IMR-90 (cell line): ENCODE results near the gene CENPS. TPM values are rescaled to one million over a fixed set of nuclear protein-coding genes. Genes with fewer than 3 reads are reported as not detected.

ENCODE experiments used
- ATAC-seq: fragments of 200-7000 bp; cut with Tn5 transposase; 2 replicates; pipeline ENCODE4 v1.9.1; 2020; ENCODE audit warnings: low read depth, mild to moderate bottlenecking, moderate library complexity
- BruUV-seq: library from RNA; stranded (reverse); fragments of 400-500 nt; replicated peaks from 2 replicates; lab custom pipeline; 2021; lab: Mats Ljungman, UMichigan
- CTCF ChIA-PET: fragments of 300-600 bp; formaldehyde crosslinking; extraction: SDS; loops from one replicate; lab custom pipeline; 2021; ENCODE audit warnings: antibody characterized with exemption; lab: Yijun Ruan, JAX
- POLR2A ChIA-PET: fragments of 300-600 bp; sonication (Branson Sonifier 250); formaldehyde crosslinking; loops from one replicate; lab custom pipeline; 2022; ENCODE audit warnings: antibody characterized with exemption; ENCODE audit not compliant: unreplicated experiment; lab: Charles Lee
- DNase-seq: peaks from one replicate; pipeline ENCODE4 v3.0.0; 2013
- H2AFZ ChIP-seq: replicated peaks from 2 replicates; pipeline ENCODE3; 2013; ENCODE audit warnings: low read length, mild to moderate bottlenecking; ENCODE audit not compliant: poor library complexity
- H2AK5ac ChIP-seq: 2 replicates; pipeline ENCODE4 v1.6.1; 2013; ENCODE audit warnings: low read depth, low read length, inconsistent platforms
- H2AK9ac ChIP-seq: replicated peaks from 2 replicates; pipeline ENCODE3; 2013; ENCODE audit warnings: mild to moderate bottlenecking, low read depth, low read length, moderate library complexity; ENCODE audit not compliant: poor library complexity
- H2BK120ac ChIP-seq: 2 replicates; pipeline ENCODE4 v1.6.1; 2013; ENCODE audit warnings: low read depth, low read length, inconsistent platforms
- H2BK15ac ChIP-seq: 3 replicates; pipeline ENCODE4 v1.6.1; 2013; ENCODE audit warnings: low read depth, low read length, inconsistent platforms
- H2BK20ac ChIP-seq: 2 replicates; pipeline ENCODE4 v1.6.1; 2013; ENCODE audit warnings: low read depth, mild to moderate bottlenecking, inconsistent platforms, low read length, moderate library complexity
- H2BK5ac ChIP-seq: 2 replicates; pipeline ENCODE4 v1.6.1; 2013; ENCODE audit warnings: mild to moderate bottlenecking, low read depth, low read length, inconsistent platforms; ENCODE audit not compliant: poor library complexity, severe bottlenecking
- H3K14ac ChIP-seq: replicated peaks from 2 replicates; pipeline ENCODE4 v1.6.1; 2013; ENCODE audit warnings: low read depth, low read length, inconsistent platforms
- H3K18ac ChIP-seq: 2 replicates; pipeline ENCODE4 v1.6.1; 2013; ENCODE audit warnings: low read depth, low read length, control low read depth
- H3K23ac ChIP-seq: 2 replicates; pipeline ENCODE4 v1.6.1; 2013; ENCODE audit warnings: low read depth, low read length, inconsistent platforms
- H3K27ac ChIP-seq: 2 replicates; pipeline ENCODE4 v1.5.1; 2013; ENCODE audit warnings: mild to moderate bottlenecking, control low read depth, low read length; ENCODE audit not compliant: insufficient read depth
- H3K27me3 ChIP-seq: 2 replicates; pipeline ENCODE4 v1.6.1; 2013; ENCODE audit warnings: low read length; ENCODE audit not compliant: control insufficient read depth, insufficient read depth
- H3K36me3 ChIP-seq: 2 replicates; pipeline ENCODE4 v1.6.1; 2013; ENCODE audit warnings: low read length, mixed read lengths; ENCODE audit not compliant: control insufficient read depth, insufficient read depth
- H3K4ac ChIP-seq: 2 replicates; pipeline ENCODE4 v1.6.1; 2013; ENCODE audit warnings: low read depth, low read length, inconsistent platforms
- H3K4me1 ChIP-seq: 2 replicates; pipeline ENCODE4 v1.6.1; 2013; ENCODE audit warnings: low read length, mixed read lengths; ENCODE audit not compliant: control insufficient read depth, insufficient read depth
- H3K4me2 ChIP-seq: 2 replicates; pipeline ENCODE4 v1.6.1; 2013; ENCODE audit warnings: low read depth, mild to moderate bottlenecking, control low read depth, low read length, moderate library complexity
- H3K4me3 ChIP-seq: 2 replicates; pipeline ENCODE4 v1.5.1; 2013; ENCODE audit warnings: low read depth, mild to moderate bottlenecking, control low read depth, low read length, moderate library complexity; ENCODE audit not compliant: insufficient read depth
- H3K56ac ChIP-seq: 2 replicates; pipeline ENCODE4 v1.6.1; 2013; ENCODE audit warnings: low read length, inconsistent platforms; ENCODE audit not compliant: insufficient read depth; ENCODE audit errors: extremely low read depth
- H3K79me1 ChIP-seq, 2 experiments: 2 replicates each; pipeline ENCODE4 v1.6.1; 2013; ENCODE audit warnings: low read length in 2 of 2, inconsistent platforms in 1 of 2, low read depth in 1 of 2
- H3K9ac ChIP-seq: 2 replicates; pipeline ENCODE4 v1.6.1; 2013; ENCODE audit warnings: low read depth, low read length, control low read depth
- H3K9me1 ChIP-seq: 2 replicates; pipeline ENCODE4 v1.6.1; 2013; ENCODE audit warnings: low read length, inconsistent platforms; ENCODE audit not compliant: insufficient read depth
- H3K9me3 ChIP-seq: 2 replicates; pipeline ENCODE4 v1.6.1; 2013; ENCODE audit warnings: low read length; ENCODE audit not compliant: control insufficient read depth, insufficient read depth
- H4K20me1 ChIP-seq: 2 replicates; pipeline ENCODE4 v1.6.1; 2013; ENCODE audit warnings: low read length, inconsistent platforms; ENCODE audit not compliant: insufficient read depth
- H4K5ac ChIP-seq: 2 replicates; pipeline ENCODE4 v1.6.1; 2013; ENCODE audit warnings: mild to moderate bottlenecking, low read depth, low read length, control low read depth
- H4K8ac ChIP-seq, 2 experiments: 2 replicates each; pipeline ENCODE4 v1.6.1; 2013; ENCODE audit warnings: low read depth in 2 of 2, low read length in 2 of 2, control low read depth in 1 of 2, inconsistent platforms in 1 of 2
- H4K91ac ChIP-seq: 2 replicates; pipeline ENCODE4 v1.6.1; 2013; ENCODE audit warnings: low read depth, low read length, inconsistent platforms; ENCODE audit not compliant: insufficient read depth
- POLR2A ChIP-seq: IDR thresholded peaks from 2 replicates; pipeline ENCODE4 v1.6.1; 2012; ENCODE audit warnings: mild to moderate bottlenecking, low read depth, low read length
- RCOR1 ChIP-seq: IDR thresholded peaks from 2 replicates; pipeline ENCODE4 v1.6.1; 2012; ENCODE audit warnings: mild to moderate bottlenecking, low read length, improper control_type of control experiment; ENCODE audit not compliant: insufficient replicate concordance
- WGBS, 2 experiments: methylation state at CpG; one replicate each; pipeline versions ENCODE4 v1.1.5 to v1.1.7; 2013; ENCODE audit warnings: missing lambda C conversion rate in 2 of 2; ENCODE audit not compliant: insufficient read length in 1 of 2; ENCODE audit errors: extremely low coverage in 2 of 2; 5-methylcytosine and 5-hydroxymethylcytosine counted together
- dilution Hi-C: fragments of 300-500 bp; cut with HindIII; formaldehyde crosslinking; loops from one replicate; pipeline ENCODE4 v1.14.3; 2018; ENCODE audit warnings: low sequenced_read_pairs; ENCODE audit not compliant: unreplicated experiment
- in situ Hi-C: fragments of 300-500 bp; cut with MboI; formaldehyde crosslinking; loops from 3 replicates; pipeline ENCODE4 v1.14.3; 2019; ENCODE audit warnings: low sequenced_read_pairs, inconsistent platforms, mixed read lengths
- intact Hi-C: fragments of 100-400 bp; cut with micrococcal nuclease; formaldehyde crosslinking; loops from 2 replicates; pipeline ENCODE4 v1.10.0; 2022
- polyA plus RNA-seq, 3 experiments: library from polyadenylated mRNA; depleted of rRNA; stranded (reverse); fragments of >200 nt; gene quantifications; 2 replicates each; pipeline ENCODE4 v1.2.3, GENCODE V29; 2012; ENCODE audit warnings: low replicate concordance in 1 of 3
- total RNA-seq: library from RNA; depleted of rRNA; stranded (reverse); fragments of >200 nt; gene quantifications from 2 replicates; pipeline ENCODE4 v1.2.3, GENCODE V29; 2012

The CENPS gene
- total and polyA plus RNA-seq, 2 of the 4 experiments (the other 2 are of a cell fraction): 9.9 to 12.3 TPM

- H2BK5ac ChIP-seq: no peak overlapping the region
- no peak overlapping the region for H3K9ac ChIP-seq
- H3K4me3 ChIP-seq: no peak overlapping the region
- POLR2A ChIA-PET: no interaction called here
- H2BK20ac ChIP-seq: no peak overlapping the region
- H4K20me1 ChIP-seq: no peaks in the 10 kb centered on the region
- no peaks in the 10 kb centered on the region for H3K9me3 ChIP-seq
- ATAC-seq (no peak), DNase-seq (no peak)
- no peak overlapping the region for H3K18ac ChIP-seq
- H4K8ac ChIP-seq: no peak overlapping the region
- in situ Hi-C loops: no loop called here
- H4K5ac ChIP-seq: no peak overlapping the region
- no peak overlapping the region for H2BK15ac ChIP-seq
- H2AK5ac ChIP-seq: no peak overlapping the region
- H2AK9ac ChIP-seq: no peak overlapping the region
- TF ChIP-seq RCOR1 (no peak), POLR2A (no peak)
- no peak overlapping the region for H3K56ac ChIP-seq
- no peak overlapping the region for H3K14ac ChIP-seq
- H3K23ac ChIP-seq: no peak overlapping the region
- 0 out of 2 replicates have a peak, but pooled peaks cover 2% of the 10 kb centered on the region for H3K36me3 ChIP-seq
- no peak overlapping the region for H2BK120ac ChIP-seq
- H3K4ac ChIP-seq: no peak overlapping the region
- H2AFZ ChIP-seq: no peak overlapping the region
- H3K4me1 ChIP-seq: peaks cover 2% of the 10 kb centered on the region
- intact Hi-C loops: loop anchor here (1.0 to 10.0 kb wide), 5 partner anchors 52 to 554 kb away; partner anchors contain the start of genes KIF1B, LZIC, NMNAT1 and UBE4B
- H3K27ac ChIP-seq: no peak overlapping the region
- WGBS, 2 experiments: no CpG with 5 or more reads among the region's 5 CpGs
- no peaks in the 10 kb centered on the region for H3K27me3 ChIP-seq
- peaks cover 7 to 24% of the 10 kb centered on the region in 2 experiments; a peak in 3 of 4 replicates for H3K79me1 ChIP-seq
- CTCF ChIA-PET: interaction anchor here (0.9 kb wide), 1 partner anchor 65 kb away, joined by 3 read pairs; no protein-coding TSS in a partner anchor
- H3K4me2 ChIP-seq: no peak overlapping the region
- no TSS peak for BruUV-seq
- peaks cover 4% of the 10 kb centered on the region for H3K9me1 ChIP-seq
- H4K91ac ChIP-seq: no peak overlapping the region
- dilution Hi-C loops: no loop called here
Observed at GRCh38 chr1:10428984-10429383, 1.2 kb upstream of the CENPS start.
